Activated naive CD4-positive, alpha-beta T cell treated with anti-CD3 and anti-CD28 coated beads, Interleukin-2, amount 10 ng/mL, durations not matched to agents 7 days and 5 days (primary cell): ENCODE data around the gene PLA2R1.

Experiments used
- CTCF ChIA-PET: fragments of 350-600 bp; sonication (Branson Sonifier 250); formaldehyde crosslinking; loops from one replicate; lab custom pipeline; 2021; ENCODE audit warnings: antibody characterized with exemption; lab: Charles Lee
- DNase-seq: peaks from one replicate; pipeline ENCODE4 v3.0.0-alpha.2; 2020
- H3K27ac Mint-ChIP-seq: one replicate; pipeline ENCODE4 v1.8.0; 2021; ENCODE audit warnings: mild to moderate bottlenecking, moderate library complexity, mixed read lengths
- H3K27me3 Mint-ChIP-seq: one replicate; pipeline ENCODE4 v1.8.0; 2021; ENCODE audit warnings: mild to moderate bottlenecking, mixed read lengths
- H3K36me3 Mint-ChIP-seq: one replicate; pipeline ENCODE4 v1.8.0; 2021; ENCODE audit warnings: mixed read lengths
- H3K4me1 Mint-ChIP-seq: one replicate; pipeline ENCODE4 v1.8.0; 2021; ENCODE audit warnings: mixed read lengths
- H3K4me3 Mint-ChIP-seq: one replicate; pipeline ENCODE4 v1.8.0; 2021; ENCODE audit warnings: mild to moderate bottlenecking, moderate library complexity, mixed read lengths
- H3K9me3 Mint-ChIP-seq: one replicate; pipeline ENCODE4 v1.8.0; 2021; ENCODE audit warnings: mixed read lengths

PLA2R1 gene

DNA sequence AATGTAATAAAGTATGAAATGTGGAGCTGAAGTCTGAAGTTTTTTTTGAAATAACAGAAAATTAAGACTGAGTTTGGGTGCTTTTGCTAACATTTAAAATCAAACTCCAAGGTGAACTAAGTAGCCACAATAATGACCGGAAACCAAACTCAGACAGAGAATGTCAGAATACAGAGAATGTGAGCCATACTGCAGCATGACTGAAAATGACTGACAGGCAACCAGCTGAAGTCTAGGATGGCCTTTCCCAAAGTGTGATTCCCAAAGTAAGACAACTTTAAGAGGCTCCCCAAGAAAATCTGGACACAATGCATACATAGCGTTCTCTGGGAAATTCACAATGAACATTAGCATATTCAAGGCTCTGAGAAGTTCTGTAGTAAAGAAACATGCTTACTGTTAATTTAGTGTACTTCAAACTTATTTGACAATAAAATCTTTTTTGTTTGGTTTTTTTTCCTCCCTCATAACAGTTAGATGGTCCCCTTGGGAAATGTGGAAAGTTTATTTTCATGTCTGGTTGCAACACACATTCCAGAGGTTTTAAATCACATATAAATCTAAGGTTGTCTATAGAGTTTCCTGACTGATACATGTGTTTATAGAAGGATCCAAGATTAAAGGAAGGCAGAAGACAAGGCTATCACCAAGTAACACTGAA is 28.6 kb downstream of the PLA2R1 start:
- no peaks in the 10 kb centered on the region for H3K4me1 Mint-ChIP-seq
- DNase-seq, result no peak
- CTCF ChIA-PET, result no interaction called here
- no peaks in the 10 kb centered on the region for H3K9me3 Mint-ChIP-seq
- peaks cover 6% of the 10 kb centered on the region for H3K27me3 Mint-ChIP-seq
- no peak overlapping the region for H3K27ac Mint-ChIP-seq
- H3K4me3 Mint-ChIP-seq, result no peak overlapping the region
- H3K36me3 Mint-ChIP-seq, result no peaks in the 10 kb centered on the region

- Mint-ChIP-seq H3K4me3 (no peak overlapping the region), H3K4me1 (no peaks in the 10 kb centered on the region), H3K9me3 (no peaks in the 10 kb centered on the region), H3K27ac (no peak overlapping the region), H3K36me3 (no peaks in the 10 kb centered on the region), H3K27me3 (peaks cover 11% of the 10 kb centered on the region)
- no peak for DNase-seq
- CTCF ChIA-PET, result no interaction called here
Observed at GRCh38 chr2:160029270-160029628, 33.2 kb downstream of the PLA2R1 start.

- DNase-seq, result no peak
- H3K4me1 Mint-ChIP-seq, result no peaks in the 10 kb centered on the region
- peaks cover 11% of the 10 kb centered on the region for H3K27me3 Mint-ChIP-seq
- no peak overlapping the region for H3K27ac Mint-ChIP-seq
- no peaks in the 10 kb centered on the region for H3K9me3 Mint-ChIP-seq
- no peak overlapping the region for H3K4me3 Mint-ChIP-seq
- no peaks in the 10 kb centered on the region for H3K36me3 Mint-ChIP-seq
- CTCF ChIA-PET, result no interaction called here
Observed at GRCh38 chr2:160028431-160029269, 33.8 kb downstream of the PLA2R1 start.

GRCh38 chr2:160022162-160022561 is 40.3 kb downstream of the PLA2R1 start:
- H3K27me3 Mint-ChIP-seq, result peaks cover 8% of the 10 kb centered on the region

DNA sequence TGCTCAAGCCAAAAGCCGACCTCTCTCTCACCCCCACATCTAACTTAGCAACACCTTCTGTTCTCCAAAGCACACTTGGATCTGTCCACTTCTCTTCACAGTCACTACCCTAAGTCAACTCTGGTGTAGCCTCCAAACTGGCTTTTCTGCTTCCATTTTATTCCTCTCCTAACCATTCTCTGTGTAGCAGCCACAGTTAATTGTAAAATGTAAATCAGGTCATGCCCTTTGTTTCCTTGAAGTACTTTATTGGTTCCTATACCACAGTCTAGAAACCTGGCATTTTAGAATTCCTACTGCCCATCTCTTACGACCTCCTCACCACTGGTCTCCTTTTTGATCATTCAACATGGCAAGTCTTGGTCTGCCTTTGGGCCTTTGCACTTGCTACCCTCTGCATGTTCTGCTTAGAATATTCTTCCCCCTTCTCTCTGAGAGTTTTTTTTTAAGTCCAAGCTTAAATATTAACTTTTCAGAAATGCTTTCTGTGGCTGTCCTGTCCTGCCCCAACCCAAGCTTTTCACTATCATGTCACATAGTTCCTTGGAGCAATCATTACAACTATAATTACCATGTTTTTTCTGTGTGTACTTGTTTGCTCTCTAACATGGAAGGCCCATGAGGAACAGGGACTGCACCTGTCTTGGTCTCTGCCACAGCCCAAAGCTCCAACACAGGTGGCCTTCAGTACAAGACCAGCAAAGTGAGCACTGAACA is 42.9 kb downstream of the PLA2R1 start:
- DNase-seq, result no peak
- peaks cover 17% of the 10 kb centered on the region for H3K27me3 Mint-ChIP-seq
- H3K4me3 Mint-ChIP-seq, result no peak overlapping the region
- H3K27ac Mint-ChIP-seq, result no peak overlapping the region
- H3K4me1 Mint-ChIP-seq, result no peaks in the 10 kb centered on the region
- peaks cover 1% of the 10 kb centered on the region for H3K9me3 Mint-ChIP-seq
- H3K36me3 Mint-ChIP-seq, result no peaks in the 10 kb centered on the region
- CTCF ChIA-PET, result no interaction called here

More at GRCh38 chr2:160022162-160022561, 40.3 kb downstream of the PLA2R1 start:
- no peak overlapping the region for H3K27ac Mint-ChIP-seq
- no peaks in the 10 kb centered on the region for H3K4me1 Mint-ChIP-seq
- DNase-seq, result no peak
- no peaks in the 10 kb centered on the region for H3K36me3 Mint-ChIP-seq
- H3K9me3 Mint-ChIP-seq, result peaks cover 1% of the 10 kb centered on the region
- CTCF ChIA-PET, result interaction anchor here (1.0 kb wide), 2 partner anchors 24 to 903 kb away, joined by 3 read pairs; no protein-coding TSS in a partner anchor
- H3K4me3 Mint-ChIP-seq, result no peak overlapping the region

GRCh38 chr2:160015746-160016145 is 46.7 kb downstream of the PLA2R1 start:
- H3K9me3 Mint-ChIP-seq, result no peaks in the 10 kb centered on the region
- peaks cover 19% of the 10 kb centered on the region for H3K27me3 Mint-ChIP-seq
- CTCF ChIA-PET, result no interaction called here
- no peak overlapping the region for H3K4me3 Mint-ChIP-seq
- H3K27ac Mint-ChIP-seq, result no peak overlapping the region
- no peak for DNase-seq
- H3K4me1 Mint-ChIP-seq, result no peaks in the 10 kb centered on the region
- H3K36me3 Mint-ChIP-seq, result no peaks in the 10 kb centered on the region

DNA sequence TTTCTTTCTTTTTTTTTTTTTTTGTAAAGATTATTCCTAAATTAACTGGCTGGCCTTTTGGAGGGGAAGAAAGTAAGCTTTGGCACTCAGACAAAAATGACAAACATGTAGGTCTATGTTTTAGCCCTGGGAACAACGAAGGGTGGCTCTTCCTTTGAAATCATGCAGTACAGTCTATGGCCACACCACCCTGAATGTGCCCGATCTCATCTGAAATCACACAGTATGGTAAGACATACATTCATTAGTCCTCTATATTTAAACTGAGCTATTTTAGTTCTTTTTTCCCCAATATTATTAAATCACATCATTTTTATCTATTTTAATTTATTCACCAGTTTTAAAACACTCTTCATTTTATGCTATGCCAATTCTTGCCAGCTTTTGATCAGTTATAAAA is 48.2 kb downstream of the PLA2R1 start:
- no peaks in the 10 kb centered on the region for H3K4me1 Mint-ChIP-seq
- CTCF ChIA-PET, result no interaction called here
- H3K36me3 Mint-ChIP-seq, result no peaks in the 10 kb centered on the region
- no peaks in the 10 kb centered on the region for H3K9me3 Mint-ChIP-seq
- no peak overlapping the region for H3K4me3 Mint-ChIP-seq
- H3K27ac Mint-ChIP-seq, result no peak overlapping the region
- H3K27me3 Mint-ChIP-seq, result peaks cover 18% of the 10 kb centered on the region
- no peak for DNase-seq

- no peak overlapping the region for H3K27ac Mint-ChIP-seq
- H3K4me3 Mint-ChIP-seq, result no peak overlapping the region
- CTCF ChIA-PET, result interaction anchor here (0.6 kb wide), 1 partner anchor 146 kb away, joined by 3 read pairs; no protein-coding TSS in a partner anchor
- no peaks in the 10 kb centered on the region for H3K36me3 Mint-ChIP-seq
- no peaks in the 10 kb centered on the region for H3K4me1 Mint-ChIP-seq
- H3K9me3 Mint-ChIP-seq, result no peaks in the 10 kb centered on the region
- H3K27me3 Mint-ChIP-seq, result peaks cover 15% of the 10 kb centered on the region
- no peak for DNase-seq
Observed at GRCh38 chr2:160010361-160011145, 51.9 kb downstream of the PLA2R1 start.

- Mint-ChIP-seq H3K4me3 (no peak overlapping the region), H3K27ac (no peak overlapping the region), H3K9me3 (no peaks in the 10 kb centered on the region), H3K36me3 (no peaks in the 10 kb centered on the region), H3K4me1 (no peaks in the 10 kb centered on the region), H3K27me3 (peaks cover 9% of the 10 kb centered on the region)
- CTCF ChIA-PET, result no interaction called here
- no peak for DNase-seq
Observed at GRCh38 chr2:160007111-160007510, 55.3 kb downstream of the PLA2R1 start.

GRCh38 chr2:160006475-160006874 is 55.9 kb downstream of the PLA2R1 start:
- Mint-ChIP-seq H3K36me3 (no peaks in the 10 kb centered on the region), H3K27ac (no peak overlapping the region), H3K9me3 (no peaks in the 10 kb centered on the region), H3K27me3 (peaks cover 9% of the 10 kb centered on the region), H3K4me3 (no peak overlapping the region), H3K4me1 (no peaks in the 10 kb centered on the region)
- no peak for DNase-seq
- CTCF ChIA-PET, result no interaction called here

- H3K4me1 Mint-ChIP-seq, result no peaks in the 10 kb centered on the region
- H3K4me3 Mint-ChIP-seq, result no peak overlapping the region
- H3K9me3 Mint-ChIP-seq, result no peaks in the 10 kb centered on the region
- CTCF ChIA-PET, result no interaction called here
- H3K27me3 Mint-ChIP-seq, result peaks cover 9% of the 10 kb centered on the region
- no peak for DNase-seq
- no peak overlapping the region for H3K27ac Mint-ChIP-seq
- no peaks in the 10 kb centered on the region for H3K36me3 Mint-ChIP-seq
Observed at GRCh38 chr2:160005908-160006307, 56.5 kb downstream of the PLA2R1 start.

- CTCF ChIA-PET, result no interaction called here
- Mint-ChIP-seq H3K9me3 (no peaks in the 10 kb centered on the region), H3K27ac (no peak overlapping the region), H3K27me3 (peaks cover 5% of the 10 kb centered on the region), H3K4me1 (no peaks in the 10 kb centered on the region), H3K4me3 (no peak overlapping the region), H3K36me3 (no peaks in the 10 kb centered on the region)
- DNase-seq, result no peak
Observed at GRCh38 chr2:160005476-160005875, 56.9 kb downstream of the PLA2R1 start.

- H3K27ac Mint-ChIP-seq, result no peak overlapping the region
- no peaks in the 10 kb centered on the region for H3K9me3 Mint-ChIP-seq
- peaks cover 12% of the 10 kb centered on the region for H3K27me3 Mint-ChIP-seq
- no peaks in the 10 kb centered on the region for H3K36me3 Mint-ChIP-seq
- DNase-seq, result no peak
- CTCF ChIA-PET, result no interaction called here
- no peak overlapping the region for H3K4me3 Mint-ChIP-seq
- no peaks in the 10 kb centered on the region for H3K4me1 Mint-ChIP-seq
Observed at GRCh38 chr2:159998961-159999360, 63.5 kb downstream of the PLA2R1 start.

GRCh38 chr2:159998243-159998642 is 64.2 kb downstream of the PLA2R1 start:
- Mint-ChIP-seq H3K27me3 (peaks cover 12% of the 10 kb centered on the region), H3K36me3 (no peaks in the 10 kb centered on the region), H3K9me3 (no peaks in the 10 kb centered on the region), H3K4me3 (no peak overlapping the region), H3K4me1 (no peaks in the 10 kb centered on the region), H3K27ac (no peak overlapping the region)
- CTCF ChIA-PET, result interaction anchor here (0.9 kb wide), 1 partner anchor 24 kb away, joined by 3 read pairs; no protein-coding TSS in a partner anchor
- no peak for DNase-seq
